Measurements from ENCODE around the gene PBX1.

DNA sequence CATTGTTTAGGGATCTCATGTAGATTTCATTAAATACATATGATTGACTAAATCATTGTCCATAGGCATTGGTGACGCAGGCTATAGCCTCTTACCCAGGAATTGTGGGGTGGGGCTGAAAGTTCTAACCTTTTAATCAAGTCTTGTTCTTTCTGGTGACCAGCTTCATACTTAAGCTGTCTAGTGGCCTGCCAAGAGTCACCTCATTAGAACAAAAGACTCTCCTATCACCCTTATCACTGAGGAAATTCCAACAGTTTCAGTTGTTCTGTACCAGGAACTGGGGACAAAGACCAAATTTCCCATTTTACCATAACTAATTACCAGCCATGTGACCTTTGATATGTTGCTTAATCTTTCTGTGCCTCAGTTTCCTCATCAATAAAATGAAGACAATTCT is 298.5 kb downstream of the PBX1 start:
- TF ChIP-seq, protein P1, sequence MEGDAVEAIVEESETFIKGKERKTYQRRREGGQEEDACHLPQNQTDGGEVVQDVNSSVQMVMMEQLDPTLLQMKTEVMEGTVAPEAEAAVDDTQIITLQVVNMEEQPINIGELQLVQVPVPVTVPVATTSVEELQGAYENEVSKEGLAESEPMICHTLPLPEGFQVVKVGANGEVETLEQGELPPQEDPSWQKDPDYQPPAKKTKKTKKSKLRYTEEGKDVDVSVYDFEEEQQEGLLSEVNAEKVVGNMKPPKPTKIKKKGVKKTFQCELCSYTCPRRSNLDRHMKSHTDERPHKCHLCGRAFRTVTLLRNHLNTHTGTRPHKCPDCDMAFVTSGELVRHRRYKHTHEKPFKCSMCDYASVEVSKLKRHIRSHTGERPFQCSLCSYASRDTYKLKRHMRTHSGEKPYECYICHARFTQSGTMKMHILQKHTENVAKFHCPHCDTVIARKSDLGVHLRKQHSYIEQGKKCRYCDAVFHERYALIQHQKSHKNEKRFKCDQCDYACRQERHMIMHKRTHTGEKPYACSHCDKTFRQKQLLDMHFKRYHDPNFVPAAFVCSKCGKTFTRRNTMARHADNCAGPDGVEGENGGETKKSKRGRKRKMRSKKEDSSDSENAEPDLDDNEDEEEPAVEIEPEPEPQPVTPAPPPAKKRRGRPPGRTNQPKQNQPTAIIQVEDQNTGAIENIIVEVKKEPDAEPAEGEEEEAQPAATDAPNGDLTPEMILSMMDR (IDR thresholded peaks at IDR 0.05) = no peak
- TF ChIP-seq POLR2A (IDR thresholded peaks at IDR 0.05) (no peak), POLR2AphosphoS5 (IDR thresholded peaks at IDR 0.05) (no peak)
